Thoracic aorta (tissue), 2 donors: ENCODE results near the gene ZC3H12D. TPM values are rescaled to one million over a fixed set of nuclear protein-coding genes. Genes with fewer than 3 reads are reported as not detected.
A peak's percentile ranks its signal among the peaks of the same experiment; 100 is the strongest.

Experiments used
- ATAC-seq: fragments of 150-250 bp; one replicate; pipeline ENCODE4 v1.8.0; 2017; ENCODE audit warnings: low read depth; ENCODE audit not compliant: insufficient number of reproducible peaks, low FRiP score
- DNase-seq: peaks from one replicate; pipeline ENCODE4 v3.0.0-alpha.2; 2020; ENCODE audit warnings: low spot score
- H3K27ac ChIP-seq, 2 donors: fragments of 200-600 bp; sonication (generic); 1 replicate in 1 of 2; 2 replicates in 1 of 2; pipeline ENCODE4 v1.5.1; 2016; ENCODE audit warnings: mild to moderate bottlenecking in 2 of 2, moderate library complexity in 2 of 2
- H3K27me3 ChIP-seq: fragments of 200-600 bp; sonication (generic); replicated peaks from 2 replicates; pipeline ENCODE4 v1.6.0; 2016; ENCODE audit warnings: mild to moderate bottlenecking; ENCODE audit not compliant: insufficient read depth
- H3K36me3 ChIP-seq: fragments of 200-600 bp; sonication (generic); one replicate; pipeline ENCODE4 v1.5.1; 2016
- H3K4me1 ChIP-seq, 2 donors: fragments of 200-600 bp; sonication (generic); 1 replicate in 1 of 2; 2 replicates in 1 of 2; pipeline versions ENCODE4 v1.5.1 to v1.6.0; 2016; ENCODE audit warnings: low read depth in 2 of 2, mild to moderate bottlenecking in 1 of 2; ENCODE audit not compliant: control insufficient read depth in 1 of 2
- H3K4me3 ChIP-seq: fragments of 200-600 bp; sonication (generic); 2 replicates; pipeline ENCODE4 v1.5.1; 2016; ENCODE audit warnings: mild to moderate bottlenecking
- H3K9me3 ChIP-seq: fragments of 200-600 bp; sonication (generic); 2 replicates; pipeline ENCODE4 v1.5.1; 2016
- total RNA-seq, 2 donors: library from RNA; depleted of rRNA; stranded (reverse); fragments of >200 nt; gene quantifications; one replicate each; pipeline versions ENCODE4 v1.1.0 to v1.2.3, GENCODE V29; 2016
- TF ChIP-seq, protein P1 (sequence below): fragments of 200-600 bp; sonication (generic); IDR thresholded peaks from one replicate; pipeline ENCODE4 v1.5.1; 2019; ENCODE audit warnings: antibody characterized with exemption

ZC3H12D gene
- total RNA-seq, 2 donors from 2014 or later: 1.9 to 3.8 TPM

DNA sequence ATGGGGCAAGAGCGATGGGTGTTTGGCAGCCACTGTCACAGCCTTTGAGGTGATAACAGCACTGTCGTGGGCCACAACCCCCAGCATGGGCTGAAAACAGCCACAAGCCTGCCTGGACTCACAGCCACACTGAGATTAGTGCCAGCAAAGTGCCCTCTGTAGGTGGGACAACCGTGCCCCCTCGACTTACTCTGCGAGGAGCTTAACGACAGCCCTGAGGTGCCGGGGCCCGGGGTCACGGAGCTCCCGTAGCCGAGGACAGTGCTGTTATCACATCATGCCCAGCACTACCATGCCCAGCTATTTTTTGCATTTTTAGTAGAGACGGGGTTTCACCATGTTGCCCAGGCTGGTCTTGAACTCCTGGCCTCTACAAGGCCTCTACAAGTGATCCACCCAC, 48.2 kb downstream of the ZC3H12D start:
- H3K27ac ChIP-seq: no peak overlapping the region
- H3K4me3 ChIP-seq: no peak overlapping the region
- H3K4me1 ChIP-seq: no peaks in the 10 kb centered on the region
- H3K36me3 ChIP-seq: no peaks in the 10 kb centered on the region
- TF ChIP-seq, protein P1, sequence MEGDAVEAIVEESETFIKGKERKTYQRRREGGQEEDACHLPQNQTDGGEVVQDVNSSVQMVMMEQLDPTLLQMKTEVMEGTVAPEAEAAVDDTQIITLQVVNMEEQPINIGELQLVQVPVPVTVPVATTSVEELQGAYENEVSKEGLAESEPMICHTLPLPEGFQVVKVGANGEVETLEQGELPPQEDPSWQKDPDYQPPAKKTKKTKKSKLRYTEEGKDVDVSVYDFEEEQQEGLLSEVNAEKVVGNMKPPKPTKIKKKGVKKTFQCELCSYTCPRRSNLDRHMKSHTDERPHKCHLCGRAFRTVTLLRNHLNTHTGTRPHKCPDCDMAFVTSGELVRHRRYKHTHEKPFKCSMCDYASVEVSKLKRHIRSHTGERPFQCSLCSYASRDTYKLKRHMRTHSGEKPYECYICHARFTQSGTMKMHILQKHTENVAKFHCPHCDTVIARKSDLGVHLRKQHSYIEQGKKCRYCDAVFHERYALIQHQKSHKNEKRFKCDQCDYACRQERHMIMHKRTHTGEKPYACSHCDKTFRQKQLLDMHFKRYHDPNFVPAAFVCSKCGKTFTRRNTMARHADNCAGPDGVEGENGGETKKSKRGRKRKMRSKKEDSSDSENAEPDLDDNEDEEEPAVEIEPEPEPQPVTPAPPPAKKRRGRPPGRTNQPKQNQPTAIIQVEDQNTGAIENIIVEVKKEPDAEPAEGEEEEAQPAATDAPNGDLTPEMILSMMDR: no peak
- no peak for ATAC-seq
- DNase-seq: no peak
- H3K9me3 ChIP-seq: no peaks in the 10 kb centered on the region
- H3K27me3 ChIP-seq: no peaks in the 10 kb centered on the region

DNA sequence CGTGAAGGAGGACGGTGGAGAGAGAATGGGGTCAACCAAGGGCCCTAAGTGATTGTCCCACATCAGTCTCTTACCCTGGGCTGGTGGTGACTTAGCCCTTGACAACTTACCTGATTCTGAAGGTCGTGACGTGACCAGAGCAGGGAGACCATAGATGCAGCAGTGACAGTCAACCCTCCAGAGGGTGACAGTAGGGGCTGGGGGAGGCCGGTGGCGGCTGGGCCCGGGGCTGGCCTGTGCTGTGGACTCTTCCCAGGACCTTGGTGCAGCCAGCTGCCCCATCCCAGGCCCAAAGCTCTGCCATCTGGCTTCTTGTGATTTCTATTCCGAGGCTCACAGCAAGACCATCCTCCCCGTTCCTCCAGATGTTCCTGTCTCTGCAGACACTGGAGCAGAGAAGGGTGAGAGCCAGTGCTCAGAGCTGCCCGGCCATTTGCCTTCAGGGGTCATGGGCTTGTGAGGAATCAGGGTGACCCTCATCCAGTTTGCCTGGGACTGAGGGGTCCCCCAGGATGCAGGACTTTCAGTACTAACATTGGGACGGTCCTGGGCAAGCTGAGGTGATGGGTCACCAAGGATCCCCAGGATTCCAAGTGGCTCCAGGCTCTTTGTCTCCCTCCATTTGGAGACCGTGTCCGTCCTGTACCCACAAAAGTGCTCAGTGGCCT, 48.8 kb downstream of the ZC3H12D start:
- Histone ChIP-seq H3K27ac (no peak overlapping the region), H3K36me3 (no peaks in the 10 kb centered on the region), H3K9me3 (no peaks in the 10 kb centered on the region), H3K4me3 (no peak overlapping the region), H3K27me3 (no peaks in the 10 kb centered on the region), H3K4me1 (no peaks in the 10 kb centered on the region)
- DNase-seq (no peak), ATAC-seq (no peak)
- TF ChIP-seq, protein P1: no peak

DNA sequence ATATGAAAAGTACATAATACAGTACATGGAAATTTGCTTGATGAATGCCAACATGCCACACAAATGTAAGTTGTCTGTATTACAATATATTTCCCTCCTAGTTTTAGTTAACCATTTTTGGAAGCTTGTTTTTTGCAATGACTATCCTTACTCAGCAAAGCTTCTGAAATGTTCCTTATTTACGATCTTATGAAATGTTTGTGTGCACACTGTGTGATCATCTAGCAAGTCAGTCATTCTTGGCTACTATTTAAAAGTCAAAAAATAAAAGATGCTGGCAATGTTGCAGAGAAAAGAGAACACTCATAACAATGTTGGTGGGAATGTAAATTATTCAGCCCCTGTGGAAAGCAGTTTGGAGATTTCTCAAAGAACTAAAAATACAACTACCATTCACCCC, 50.9 kb downstream of the ZC3H12D start:
- no peak overlapping the region for H3K27ac ChIP-seq
- H3K27me3 ChIP-seq: no peaks in the 10 kb centered on the region
- no peak for DNase-seq
- no peak overlapping the region for H3K4me3 ChIP-seq
- TF ChIP-seq, protein P1: no peak
- H3K36me3 ChIP-seq: no peaks in the 10 kb centered on the region
- H3K9me3 ChIP-seq: no peaks in the 10 kb centered on the region
- H3K4me1 ChIP-seq: no peaks in the 10 kb centered on the region
- no peak for ATAC-seq

DNA sequence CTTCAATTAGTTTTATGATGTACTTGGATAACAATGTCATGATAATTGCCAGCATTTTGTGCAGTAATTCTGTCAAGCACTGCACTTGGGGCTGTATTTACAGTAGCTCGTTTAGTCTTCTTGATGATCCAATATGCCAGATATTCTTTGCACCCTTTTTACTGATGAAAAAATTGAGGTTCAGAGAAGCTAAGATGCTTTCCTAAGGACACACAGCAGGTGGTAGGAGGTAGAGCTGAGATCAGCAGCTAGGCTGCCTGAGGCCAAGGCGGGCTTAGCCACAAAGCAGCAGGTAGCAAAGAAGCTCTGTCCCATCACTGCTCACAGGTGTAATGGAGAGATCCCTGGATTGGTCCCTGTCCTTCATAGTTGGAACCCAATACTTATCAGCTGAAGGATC, 51.4 kb downstream of the ZC3H12D start:
- no peaks in the 10 kb centered on the region for H3K27me3 ChIP-seq
- no peaks in the 10 kb centered on the region for H3K4me1 ChIP-seq
- ATAC-seq: no peak

DNA sequence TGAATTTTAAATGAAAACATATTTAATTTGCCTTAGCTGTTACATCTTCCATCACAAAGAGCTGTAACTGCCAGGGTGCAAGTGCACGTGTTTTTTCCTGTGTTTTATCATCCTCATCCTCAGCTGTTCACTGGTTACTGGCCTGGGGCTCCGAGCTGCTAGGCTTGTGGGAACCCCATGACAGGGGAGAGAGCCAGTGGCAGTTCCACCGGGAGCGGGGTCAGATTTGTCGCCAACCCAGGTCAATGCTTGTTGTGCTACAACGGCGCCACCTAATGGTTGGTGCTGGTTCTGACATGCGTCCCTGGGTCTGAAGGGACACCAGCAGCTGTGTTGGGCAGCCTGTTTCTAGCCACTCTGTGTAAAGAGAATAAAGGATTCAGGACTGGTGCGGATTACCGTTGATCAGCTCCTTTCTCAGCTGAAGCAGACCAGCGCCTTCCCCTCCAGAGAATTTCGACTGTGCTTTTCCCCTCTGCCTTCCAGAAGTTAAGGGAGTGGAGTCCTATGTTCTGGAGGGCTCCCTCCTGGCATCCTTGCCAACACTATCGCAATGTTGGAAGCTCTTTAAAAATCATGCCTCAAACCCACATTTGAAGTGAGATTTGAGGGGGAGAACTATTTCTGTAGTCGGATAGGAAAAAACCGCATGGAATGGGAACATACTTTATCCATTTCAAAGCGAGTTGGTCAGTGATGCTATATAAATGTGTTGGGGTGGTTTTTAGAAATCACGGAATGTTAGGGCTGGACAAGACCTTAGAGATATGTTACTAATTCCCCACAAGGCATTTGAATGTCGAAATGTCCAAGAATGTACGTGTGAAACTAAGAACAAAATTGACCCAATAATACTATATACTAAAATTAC, 52.7 kb downstream of the ZC3H12D start:
- Histone ChIP-seq H3K4me1 (no peaks in the 10 kb centered on the region), H3K4me3 (peak overlapping the region; percentile 53), H3K36me3 (no peaks in the 10 kb centered on the region), H3K27ac (no peak overlapping the region), H3K27me3 (no peaks in the 10 kb centered on the region), H3K9me3 (no peaks in the 10 kb centered on the region)
- TF ChIP-seq, protein P1: peak; percentile 93
- ATAC-seq (peak; percentile 78), DNase-seq (peak; percentile 78)

More for the DNA sequence above, 51.4 kb downstream of the ZC3H12D start:
- no peak overlapping the region for H3K4me3 ChIP-seq
- TF ChIP-seq, protein P1: no peak
- H3K36me3 ChIP-seq: no peaks in the 10 kb centered on the region
- no peak for DNase-seq
- H3K9me3 ChIP-seq: no peaks in the 10 kb centered on the region
- no peak overlapping the region for H3K27ac ChIP-seq
